NCI-H345 treated with DMSO at 0.1 percent for 48 hours (cell line): ENCODE measurements around the gene CHTF18.
"Not testable (repeated sequence)": the region's sequence is repeated elsewhere in the genome, so short reads cannot be mapped to it uniquely, and the experiment has no call there.

Experiments used
- DNase-seq: peaks from one replicate; lab custom pipeline; 2025; ENCODE audit not compliant: unreplicated experiment; lab: John Stamatoyannopoulos, UW

CHTF18 gene

GRCh38 chr16:804193-805048 lies 16.0 kb downstream of the CHTF18 start:
- DNase-seq: no peak

- DNase-seq: no peak
Observed at GRCh38 chr16:805474-805873, 17.1 kb downstream of the CHTF18 start.

- peak; percentile 52 for DNase-seq
Observed at GRCh38 chr16:807347-808084, 19.1 kb downstream of the CHTF18 start.

GRCh38 chr16:808085-808386 lies 19.6 kb downstream of the CHTF18 start:
- DNase-seq: no peak

- peak; percentile 21 for DNase-seq
Observed at GRCh38 chr16:813204-813915, 24.9 kb downstream of the CHTF18 start.

GRCh38 chr16:813916-814412 lies 25.5 kb downstream of the CHTF18 start:
- DNase-seq: no peak

- DNase-seq: no peak
Observed at GRCh38 chr16:814974-815373, 26.6 kb downstream of the CHTF18 start.

- DNase-seq: no peak
Observed at GRCh38 chr16:815861-816260, 27.4 kb downstream of the CHTF18 start.

- no peak for DNase-seq
Observed at GRCh38 chr16:817001-817906, 28.8 kb downstream of the CHTF18 start.

GRCh38 chr16:818132-818531 lies 29.7 kb downstream of the CHTF18 start:
- no peak for DNase-seq

- no peak for DNase-seq
Observed at GRCh38 chr16:818592-818991, 30.2 kb downstream of the CHTF18 start.

GRCh38 chr16:819336-820043 lies 31.1 kb downstream of the CHTF18 start:
- DNase-seq: no peak

GRCh38 chr16:820044-820408 lies 31.6 kb downstream of the CHTF18 start:
- DNase-seq: not testable (repeated sequence)

- peak; percentile 14 for DNase-seq
Observed at GRCh38 chr16:820748-821147, 32.3 kb downstream of the CHTF18 start.

GRCh38 chr16:821751-822150 lies 33.3 kb downstream of the CHTF18 start:
- DNase-seq: no peak

- no peak for DNase-seq
Observed at GRCh38 chr16:822174-822908, 33.9 kb downstream of the CHTF18 start.

GRCh38 chr16:822909-823297 lies 34.5 kb downstream of the CHTF18 start:
- DNase-seq: no peak

- DNase-seq: no peak
Observed at GRCh38 chr16:824194-824593, 35.8 kb downstream of the CHTF18 start.

- no peak for DNase-seq
Observed at GRCh38 chr16:824601-825000, 36.2 kb downstream of the CHTF18 start.
